ENCODE results near the gene SLC25A25.

- TF ChIP-seq CTCF (IDR thresholded peaks at IDR 0.05) (no peak), EZH2 (IDR thresholded peaks at IDR 0.05) (no peak), EZH2phosphoT487 (IDR thresholded peaks at IDR 0.05) (no peak)
These were observed 45.7 kb downstream of the SLC25A25 start for GRCh38 chr9:128113526-128114325.
